Measurements from ENCODE around the gene SERPINB1.

GRCh38 chr6:2843138-2843740 lies 1.6 kb upstream of the SERPINB1 start:
- no peak for TF ChIP-seq CTCF (IDR thresholded peaks at IDR 0.05)
- TF ChIP-seq POLR2A (IDR thresholded peaks at IDR 0.05), result no peak

All from uterus (tissue), 2 donors.